Activated B cell treated with CpG ODN at 0.5 μM for 24 hours (primary cell): ENCODE data around the gene LIF. TPM values are rescaled to one million over a fixed set of nuclear protein-coding genes. Genes with fewer than 3 reads are reported as not detected.
A peak's percentile ranks its signal among the peaks of the same experiment; 100 is the strongest.

Experiments
- ATAC-seq: fragments of 200-7000 bp; cut with Tn5 transposase; one replicate; pipeline ENCODE4 v1.10.0; 2021; ENCODE audit warnings: low read depth, mild to moderate bottlenecking, moderate library complexity
- CTCF ChIA-PET: fragments of 350-600 bp; sonication (Branson Sonifier 250); formaldehyde crosslinking; loops from one replicate; lab custom pipeline; 2021; ENCODE audit warnings: antibody characterized with exemption; lab: Charles Lee
- POLR2A ChIA-PET: fragments of 350-600 bp; sonication (Branson Sonifier 250); formaldehyde crosslinking; loops from one replicate; lab custom pipeline; 2021; ENCODE audit warnings: antibody characterized with exemption; lab: Charles Lee
- DNase-seq: peaks from one replicate; pipeline ENCODE4 v3.0.0; 2022
- H3K27ac Mint-ChIP-seq: one replicate; pipeline ENCODE4 v1.8.0; 2020; ENCODE audit warnings: mixed read lengths
- H3K27me3 Mint-ChIP-seq: one replicate; pipeline ENCODE4 v1.8.0; 2021; ENCODE audit warnings: mixed read lengths
- H3K36me3 Mint-ChIP-seq: one replicate; pipeline ENCODE4 v1.8.0; 2021; ENCODE audit warnings: low read depth, mixed read lengths
- H3K4me1 Mint-ChIP-seq: one replicate; pipeline ENCODE4 v1.8.0; 2021; ENCODE audit warnings: mixed read lengths
- H3K4me3 Mint-ChIP-seq: one replicate; pipeline ENCODE4 v1.8.0; 2020; ENCODE audit warnings: mild to moderate bottlenecking, mixed read lengths
- H3K9me3 Mint-ChIP-seq: one replicate; pipeline ENCODE4 v1.8.0; 2020; ENCODE audit warnings: mixed read lengths
- CTCF ChIP-seq: fragments of 200-600 bp; IDR thresholded peaks from one replicate; pipeline ENCODE4 v1.8.0; 2022; ENCODE audit warnings: antibody characterized with exemption, mild to moderate bottlenecking
- intact Hi-C: fragments of 100-400 bp; cut with micrococcal nuclease; formaldehyde crosslinking; loops from one replicate; pipeline ENCODE4 v1.15.1; 2024
- total RNA-seq: library from RNA; stranded (reverse); gene quantifications from 2 replicates; pipeline ENCODE4 v1.2.3, GENCODE V29; 2022

Gene LIF
- total RNA-seq, 1 donor from 2014 or later, result 0.44 TPM

GRCh38 chr22:30286813-30287647 is 40.5 kb upstream of the LIF start:
- Mint-ChIP-seq H3K4me1 (peaks cover 38% of the 10 kb centered on the region), H3K9me3 (no peaks in the 10 kb centered on the region), H3K4me3 (no peak overlapping the region), H3K27ac (no peak overlapping the region), H3K27me3 (no peaks in the 10 kb centered on the region), H3K36me3 (peaks cover 8% of the 10 kb centered on the region)
- ATAC-seq (no peak), DNase-seq (peak; percentile 81)
- POLR2A ChIA-PET, result interaction anchor here (0.9 to 7.6 kb wide), 11 partner anchors 18 to 137 kb away, joined by 3 to 131 read pairs (median 9); partner anchors contain the start of genes CCDC157, RNF215, SF3A1 and TBC1D10A
- CTCF ChIA-PET, result interaction anchor here (0.7 to 7.8 kb wide), 39 partner anchors 10 to 197 kb away, joined by 3 to 275 read pairs (median 8); partner anchors contain the start of genes CCDC157, MTFP1, OSM and RNF215
- peak; percentile 68 for TF ChIP-seq CTCF
- intact Hi-C loops, result loop anchor here (1.0 kb wide), 5 partner anchors 24 to 179 kb away; partner anchors contain the start of gene RNF215

GRCh38 chr22:30286331-30286730 is 39.8 kb upstream of the LIF start:
- H3K9me3 Mint-ChIP-seq, result no peaks in the 10 kb centered on the region
- TF ChIP-seq CTCF, result no peak
- POLR2A ChIA-PET, result interaction anchor here (1.0 kb wide), 1 partner anchor 137 kb away, joined by 3 read pairs; no protein-coding TSS in a partner anchor
- no peak overlapping the region for H3K4me3 Mint-ChIP-seq
- H3K27ac Mint-ChIP-seq, result no peak overlapping the region
- CTCF ChIA-PET, result interaction anchor here (1.1 to 7.8 kb wide), 5 partner anchors 17 to 179 kb away, joined by 6 to 275 read pairs (median 27); partner anchors contain the start of gene RNF215
- no peaks in the 10 kb centered on the region for H3K27me3 Mint-ChIP-seq
- intact Hi-C loops, result no loop called here
- ATAC-seq (no peak), DNase-seq (no peak)
- peaks cover 33% of the 10 kb centered on the region for H3K4me1 Mint-ChIP-seq
- H3K36me3 Mint-ChIP-seq, result peaks cover 5% of the 10 kb centered on the region

- no peak overlapping the region for H3K27ac Mint-ChIP-seq
- no peaks in the 10 kb centered on the region for H3K27me3 Mint-ChIP-seq
- no peak for TF ChIP-seq CTCF
- no peaks in the 10 kb centered on the region for H3K9me3 Mint-ChIP-seq
- ChIA-PET CTCF (interaction anchor here (1.1 to 7.8 kb wide), 5 partner anchors 18 to 179 kb away, joined by 6 to 275 read pairs (median 27); partner anchors contain the start of gene RNF215), POLR2A (interaction anchor here (1.0 kb wide), 1 partner anchor 138 kb away, joined by 3 read pairs; no protein-coding TSS in a partner anchor)
- ATAC-seq (no peak), DNase-seq (no peak)
- peaks cover 31% of the 10 kb centered on the region for H3K4me1 Mint-ChIP-seq
- H3K36me3 Mint-ChIP-seq, result peaks cover 5% of the 10 kb centered on the region
- no peak overlapping the region for H3K4me3 Mint-ChIP-seq
- intact Hi-C loops, result no loop called here
Measured at GRCh38 chr22:30285846-30286200, 39.3 kb upstream of the LIF start.

- H3K4me1 Mint-ChIP-seq, result peaks cover 26% of the 10 kb centered on the region
- no peak for TF ChIP-seq CTCF
- no peaks in the 10 kb centered on the region for H3K9me3 Mint-ChIP-seq
- no peaks in the 10 kb centered on the region for H3K27me3 Mint-ChIP-seq
- DNase-seq (no peak), ATAC-seq (no peak)
- intact Hi-C loops, result no loop called here
- no peak overlapping the region for H3K4me3 Mint-ChIP-seq
- H3K27ac Mint-ChIP-seq, result no peak overlapping the region
- POLR2A ChIA-PET, result no interaction called here
- H3K36me3 Mint-ChIP-seq, result peaks cover 5% of the 10 kb centered on the region
- CTCF ChIA-PET, result interaction anchor here (0.6 to 7.8 kb wide), 5 partner anchors 21 to 178 kb away, joined by 3 to 275 read pairs (median 7); partner anchors contain the start of gene RNF215
Measured at GRCh38 chr22:30285176-30285845, 38.8 kb upstream of the LIF start.
